NAMALWA (cell line): ENCODE measurements around the gene C11orf68.

ENCODE experiments used
- DNase-seq: peaks from one replicate; pipeline ENCODE4 v3.0.0-alpha.2; 2015; ENCODE audit warnings: low spot score

Gene C11orf68

DNA sequence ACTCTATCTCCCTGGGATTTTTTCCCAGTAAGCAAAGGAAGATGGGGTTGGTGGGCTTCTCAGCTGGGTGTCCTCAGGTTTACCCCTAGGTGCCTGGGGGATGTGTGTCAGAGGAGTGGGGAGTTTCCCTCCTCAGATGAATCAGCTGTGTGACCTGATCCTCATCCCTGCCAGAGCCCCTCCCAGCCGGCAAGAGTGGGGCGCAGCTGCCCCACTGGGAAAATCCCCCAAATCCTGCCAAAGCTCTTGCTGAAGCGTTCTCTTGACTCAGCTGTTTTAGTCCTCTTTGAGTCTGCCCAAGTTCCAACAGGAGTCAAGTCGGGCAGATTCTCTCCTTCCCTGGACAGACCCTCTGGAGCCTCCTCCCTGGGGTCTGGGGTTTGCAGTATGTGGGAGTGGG is 6.0 kb downstream of the C11orf68 start:
- no peak for DNase-seq

DNA sequence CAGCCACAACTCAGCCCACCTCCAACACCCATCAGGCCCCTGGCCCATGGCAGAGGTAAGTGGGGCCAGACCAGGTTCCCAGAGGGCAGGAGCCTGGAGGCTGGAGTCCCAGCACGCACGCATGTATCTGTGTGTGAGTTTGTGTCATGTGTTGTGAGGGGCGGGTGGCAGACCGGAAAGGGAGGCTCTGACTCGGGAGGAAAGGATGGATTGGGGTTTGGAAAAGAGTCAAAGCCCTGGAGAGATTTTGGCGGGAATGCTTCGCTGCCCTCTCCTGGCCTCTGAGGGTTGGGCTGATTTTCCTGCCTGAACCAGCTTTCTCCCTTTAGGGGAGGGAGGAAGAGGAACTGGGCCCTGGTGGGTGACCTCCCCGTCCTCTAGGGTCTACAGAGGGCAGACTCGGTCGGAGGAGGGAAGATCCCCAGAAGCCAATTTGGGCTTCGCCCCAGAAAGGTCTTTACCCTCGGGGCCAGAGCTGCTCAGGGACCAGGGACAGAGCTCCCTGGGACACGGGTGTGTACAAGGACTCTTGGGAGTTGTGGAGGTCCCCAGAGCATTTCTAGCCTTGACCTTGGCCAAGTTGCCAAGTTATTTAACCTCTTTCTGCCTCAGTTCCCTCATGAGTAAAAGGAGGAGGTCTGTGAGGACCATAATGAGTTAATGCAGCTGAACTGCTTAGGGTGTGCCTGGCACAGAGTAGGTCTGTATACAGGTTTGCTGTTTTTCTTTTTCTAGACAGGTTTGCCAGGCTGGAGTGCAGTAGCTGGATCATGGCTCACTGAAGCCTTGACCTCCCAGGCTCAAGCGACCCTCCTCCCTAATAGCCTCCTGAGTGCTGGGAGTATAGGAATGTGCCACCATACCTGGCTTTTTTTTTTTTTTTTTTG is 6.9 kb downstream of the C11orf68 start:
- no peak for DNase-seq

- no peak for DNase-seq
Measured at GRCh38 chr11:65907878-65908277, 11.0 kb downstream of the C11orf68 start.

DNA sequence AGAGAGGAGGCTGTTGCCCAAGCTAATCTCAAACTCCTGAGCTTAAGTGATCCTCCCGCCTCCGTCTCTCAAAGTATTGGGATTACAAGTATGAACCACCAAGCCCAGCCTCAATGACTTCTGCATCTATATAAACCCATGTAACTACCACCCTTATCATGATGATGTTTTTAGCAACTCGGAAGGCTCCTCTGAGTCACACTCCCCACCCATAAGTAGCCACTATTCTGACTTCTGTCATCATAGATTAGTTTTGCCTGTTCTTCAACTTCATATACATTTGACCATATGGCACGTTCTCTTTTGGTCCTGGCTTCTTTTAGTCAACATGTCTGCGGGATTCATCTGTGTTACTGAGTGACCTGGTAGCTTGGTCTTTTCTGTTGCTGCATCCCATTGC is 12.3 kb downstream of the C11orf68 start:
- no peak for DNase-seq

- no peak for DNase-seq
Measured at GRCh38 chr11:65903715-65904114, 15.1 kb downstream of the C11orf68 start.

DNA sequence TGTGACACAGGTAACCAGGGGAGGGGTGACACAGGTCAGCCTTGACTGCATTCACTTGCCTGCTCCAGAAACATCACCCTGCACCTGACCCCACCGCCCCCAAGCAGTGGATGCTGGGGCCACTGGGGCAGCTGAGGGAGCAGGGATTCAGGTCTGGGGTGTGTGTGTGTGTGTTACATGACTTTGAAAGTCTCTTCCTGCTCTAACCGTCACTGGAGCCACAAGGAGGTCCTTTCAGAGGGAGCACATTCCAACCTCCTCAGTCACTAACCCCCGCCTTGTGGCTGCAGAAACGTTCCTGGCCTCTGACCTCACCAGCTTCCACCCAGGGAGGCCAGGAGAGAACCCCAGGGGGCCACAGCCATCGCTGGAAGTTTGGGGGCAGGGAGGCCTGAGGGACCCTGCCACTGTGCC is 15.8 kb downstream of the C11orf68 start:
- no peak for DNase-seq

DNA sequence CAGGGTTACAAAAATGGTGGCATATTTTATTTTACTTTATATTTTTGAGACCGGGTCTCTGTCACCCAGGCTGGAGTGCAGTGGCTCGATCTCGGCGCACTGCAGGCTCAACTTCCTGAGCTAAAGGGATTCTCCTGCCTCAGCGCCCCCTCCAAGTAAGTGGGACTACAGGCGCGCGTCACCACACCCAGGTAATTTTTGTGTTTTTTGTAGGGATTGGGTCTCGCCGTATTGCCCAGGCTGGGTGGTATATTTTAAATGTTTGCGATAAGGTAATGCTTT is 18.0 kb downstream of the C11orf68 start:
- no peak for DNase-seq

DNA sequence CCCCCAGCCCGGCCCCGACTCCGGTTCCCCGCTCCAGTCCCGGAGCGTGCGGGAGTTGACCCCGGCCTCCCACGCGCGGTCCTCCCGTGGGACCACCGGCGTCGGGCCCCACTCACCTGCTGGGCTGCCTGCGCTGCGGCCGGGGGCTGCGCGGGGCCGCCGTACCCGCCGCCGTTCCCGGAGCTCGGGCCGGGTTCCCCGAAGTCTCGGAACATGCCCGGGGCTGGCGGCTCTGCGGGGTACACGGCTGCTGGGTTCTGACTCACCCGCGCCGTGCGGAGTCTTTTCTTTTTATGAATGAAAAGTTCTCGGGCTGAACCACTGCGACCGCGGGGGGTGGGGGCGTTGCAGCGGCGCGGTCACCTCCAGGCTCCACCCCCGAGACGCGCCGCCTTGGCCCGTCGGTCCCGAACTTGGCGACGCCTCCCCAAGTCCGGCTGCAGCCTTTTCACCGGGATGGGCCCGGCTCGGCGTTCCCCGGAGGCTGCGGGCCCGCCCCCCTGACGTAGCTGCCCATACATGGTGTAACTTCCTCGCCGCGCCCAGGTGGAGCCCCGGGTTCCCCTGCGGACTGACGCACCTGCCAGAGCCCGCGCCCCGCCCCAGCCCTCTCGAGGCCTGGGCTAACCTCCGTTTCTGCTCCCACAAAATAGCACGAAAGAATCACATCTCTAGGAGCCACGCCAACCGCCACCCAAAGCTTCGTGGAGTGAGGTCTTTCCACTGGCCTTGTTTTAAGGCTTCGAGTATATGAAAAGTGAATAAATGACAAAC is 18.6 kb downstream of the C11orf68 start, which contains the start of gene FOSL1:
Gene FOSL1 (minus strand): TSS at position 264 of the 774 bp plus-strand sequence. CDS start 49 bp downstream, at position 215.
- DNase-seq: peak; percentile 81

DNA sequence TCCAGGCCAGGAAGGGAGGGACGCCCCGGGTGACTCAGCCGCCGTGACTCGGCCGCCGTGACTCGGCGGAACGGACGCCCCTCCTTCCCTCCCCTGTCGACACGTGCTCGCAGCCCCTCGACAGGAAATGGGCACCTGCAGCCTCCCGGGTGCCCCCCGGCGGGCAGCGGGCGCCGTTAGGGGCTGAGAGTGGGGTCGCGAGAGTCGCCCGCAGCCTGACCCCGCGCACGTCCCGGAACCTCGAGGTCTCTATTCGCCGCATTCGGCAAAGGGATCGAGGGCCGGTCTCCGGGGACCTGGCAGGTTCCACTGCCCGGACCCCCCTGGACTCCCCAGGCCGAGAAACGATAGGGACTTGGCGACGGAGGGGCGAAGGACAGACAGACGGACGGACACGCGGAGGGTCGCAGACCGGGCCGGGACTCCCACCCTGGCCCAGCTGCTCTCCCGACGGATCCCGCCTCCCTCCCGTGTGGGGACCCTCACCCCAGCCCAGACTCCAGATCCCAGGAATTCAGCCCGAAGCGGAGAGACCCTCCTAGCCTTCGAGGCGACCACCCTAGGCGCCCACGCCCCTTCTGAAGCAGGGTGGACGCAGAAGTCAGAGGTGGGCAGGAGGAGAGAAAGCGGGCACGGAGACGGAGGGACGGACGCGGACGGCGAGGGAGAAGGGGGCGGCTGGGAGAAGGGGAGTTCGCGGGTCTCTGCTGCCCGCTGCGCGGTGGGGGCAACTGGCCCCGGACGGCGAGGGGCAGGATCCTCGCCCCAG is 19.3 kb downstream of the C11orf68 start:
- DNase-seq: no peak

DNA sequence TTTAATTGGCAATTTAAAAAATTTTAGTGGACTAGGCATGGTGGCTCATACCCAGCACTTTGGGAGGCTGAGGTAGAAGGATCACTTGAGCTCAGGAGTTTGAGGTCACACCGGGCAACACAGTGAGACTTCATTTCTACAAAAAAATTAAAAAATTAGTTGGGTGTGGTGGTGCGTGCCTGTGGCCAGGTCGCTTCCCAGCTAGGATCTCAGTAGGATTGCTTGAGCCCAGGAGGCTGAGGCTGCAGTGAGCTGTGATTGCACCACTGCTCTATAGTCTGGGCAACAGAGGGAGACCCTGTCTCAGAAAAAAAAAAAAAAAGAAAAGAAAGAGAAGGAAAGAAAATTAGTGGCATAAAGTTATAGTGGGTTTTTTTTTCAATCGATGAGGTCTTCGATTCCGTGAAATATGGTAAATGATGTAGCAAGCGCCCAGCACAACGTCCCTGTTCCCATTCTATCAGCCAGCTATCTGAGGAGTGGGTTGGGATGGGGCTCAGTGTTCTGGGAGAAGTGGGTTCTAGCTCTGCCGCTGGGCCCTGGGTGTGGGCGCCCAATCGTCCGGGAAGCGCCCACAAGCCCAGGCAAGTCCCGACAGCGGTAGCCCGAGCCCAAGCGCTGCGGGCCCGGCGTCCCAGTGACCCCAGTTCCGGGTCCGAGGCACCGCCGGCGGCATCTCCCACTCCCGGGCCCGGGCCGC is 20.1 kb downstream of the C11orf68 start:
- no peak for DNase-seq

DNA sequence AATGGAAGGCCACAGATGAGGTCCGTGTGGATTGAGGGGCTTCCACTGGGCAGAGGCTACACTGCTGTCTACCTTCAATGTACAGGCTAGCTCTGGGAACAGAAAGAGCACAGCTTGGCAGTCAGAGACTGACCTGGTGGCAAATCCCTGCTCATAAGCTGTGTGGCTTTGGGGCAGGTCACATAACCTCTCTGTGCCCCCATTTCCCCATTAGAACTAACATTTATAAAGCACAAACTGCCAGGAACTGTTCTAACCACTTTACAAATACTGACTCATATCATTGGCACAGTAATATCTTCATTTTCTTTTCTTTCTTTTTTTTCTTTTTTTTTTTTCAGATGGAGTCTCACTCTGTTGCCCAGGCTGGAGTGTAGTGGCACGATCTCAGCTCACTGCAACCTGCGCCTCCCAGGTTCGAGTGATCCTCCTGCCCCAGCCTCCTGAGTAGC is 21.8 kb downstream of the C11orf68 start:
- DNase-seq: no peak

GRCh38 chr11:65896034-65896999 is 22.5 kb downstream of the C11orf68 start:
- no peak for DNase-seq

GRCh38 chr11:65895482-65895981 is 23.3 kb downstream of the C11orf68 start:
- no peak for DNase-seq

GRCh38 chr11:65894034-65894591 is 24.7 kb downstream of the C11orf68 start:
- no peak for DNase-seq

GRCh38 chr11:65892661-65893317 is 26.1 kb downstream of the C11orf68 start:
- DNase-seq: no peak

DNA sequence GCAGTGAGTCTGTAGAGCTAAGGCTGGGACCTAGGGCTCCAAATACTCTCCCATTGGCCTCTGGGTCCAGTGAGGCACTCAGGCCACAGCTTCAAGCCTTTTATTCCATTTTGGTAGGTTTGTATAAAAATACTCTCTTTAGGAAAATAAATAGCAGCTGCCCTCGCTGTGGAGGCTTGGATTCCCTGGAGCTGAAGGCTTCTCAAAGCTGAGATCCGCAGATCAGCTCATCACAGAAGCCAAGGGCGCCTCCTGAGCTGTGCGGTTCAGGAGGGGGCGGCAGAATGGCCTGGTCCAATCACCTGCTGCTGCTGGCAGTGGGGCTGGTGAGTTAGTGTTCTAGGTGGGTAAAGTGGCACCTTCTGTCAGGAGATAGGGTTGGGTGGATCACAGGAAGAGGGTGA is 26.7 kb downstream of the C11orf68 start:
- DNase-seq: peak; percentile 38

DNA sequence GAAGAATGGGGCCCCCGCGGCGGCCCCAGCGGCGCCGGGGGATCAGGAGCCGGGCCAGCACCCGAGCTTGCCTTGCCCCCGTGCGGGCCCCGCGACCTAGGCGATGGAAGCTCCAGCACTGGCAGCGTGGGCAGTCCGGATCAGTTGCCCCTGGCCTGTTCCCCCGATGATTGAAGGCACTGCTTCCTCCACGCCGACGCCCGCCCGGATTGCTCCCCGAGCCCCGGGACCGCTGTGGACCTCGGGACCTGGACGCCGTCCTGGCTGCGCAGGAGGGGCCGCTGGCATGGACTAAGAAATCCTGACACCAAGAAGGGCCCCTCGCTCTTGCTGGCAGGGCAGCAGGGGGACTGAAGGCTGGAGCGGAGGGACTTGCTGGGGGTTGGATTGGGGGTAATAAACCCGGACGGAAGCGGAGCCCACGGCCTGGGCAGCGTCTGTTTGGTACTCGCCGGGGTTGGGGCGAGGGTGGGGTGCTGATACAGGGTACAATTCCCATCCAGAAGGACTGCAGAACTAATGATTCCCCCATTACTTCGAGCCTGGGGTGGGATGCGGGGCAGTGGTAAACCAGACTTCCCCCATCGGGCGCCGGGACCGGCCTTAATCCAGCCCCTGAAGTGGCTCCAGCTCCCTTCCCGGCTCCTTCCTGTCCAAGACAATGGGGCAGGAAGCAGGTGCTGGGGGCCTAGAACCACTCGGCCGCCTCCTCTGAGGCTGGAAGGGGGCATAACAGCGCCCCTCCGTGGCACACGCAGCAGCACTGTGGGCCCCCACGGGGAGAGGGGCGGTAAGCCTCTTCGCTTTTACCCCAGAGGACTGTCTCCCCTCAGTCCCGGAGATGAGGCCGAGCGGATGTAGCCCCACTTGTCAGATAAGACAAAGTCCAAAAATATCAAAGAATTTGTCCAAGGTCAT is 27.4 kb downstream of the C11orf68 start:
- DNase-seq: peak; percentile 69
